ENCODE data around the gene ARPC4.
"Not testable (repeated sequence)": the region's sequence is repeated elsewhere in the genome, so short reads cannot be mapped to it uniquely, and the experiment has no call there.

ARPC4 gene

GRCh38 chr3:9825451-9826040 is 32.7 kb downstream of the ARPC4 start:
- DNase-seq: no peak

GRCh38 chr3:9826815-9827573 is 34.1 kb downstream of the ARPC4 start:
- DNase-seq: no peak

GRCh38 chr3:9828801-9829755 is 36.2 kb downstream of the ARPC4 start:
- DNase-seq: no peak

- DNase-seq: no peak
Observed at GRCh38 chr3:9831253-9831652, 38.4 kb downstream of the ARPC4 start.

GRCh38 chr3:9833078-9833477 is 40.2 kb downstream of the ARPC4 start:
- no peak for DNase-seq

- no peak for DNase-seq
Observed at GRCh38 chr3:9834520-9835380, 41.9 kb downstream of the ARPC4 start.

- DNase-seq: no peak
Observed at GRCh38 chr3:9837701-9838582, 45.1 kb downstream of the ARPC4 start.

GRCh38 chr3:9838856-9839255 is 46.0 kb downstream of the ARPC4 start:
- no peak for DNase-seq

GRCh38 chr3:9841015-9841414 is 48.1 kb downstream of the ARPC4 start:
- no peak for DNase-seq

- DNase-seq: peak; percentile 74
Observed at GRCh38 chr3:9843715-9844438, 51.0 kb downstream of the ARPC4 start, which contains the start of gene RPUSD3. Gene RPUSD3, minus strand, starts transcription at chr3:9844008. Its CDS starts 18 bp downstream, at chr3:9843990.

GRCh38 chr3:9846231-9846630 is 53.3 kb downstream of the ARPC4 start:
- no peak for DNase-seq

GRCh38 chr3:9846931-9847488 is 54.1 kb downstream of the ARPC4 start:
- DNase-seq: no peak

- DNase-seq: not testable (repeated sequence)
Observed at GRCh38 chr3:9847870-9848269, 55.0 kb downstream of the ARPC4 start.

GRCh38 chr3:9848860-9849259 is 56.0 kb downstream of the ARPC4 start:
- not testable (repeated sequence) for DNase-seq

- not testable (repeated sequence) for DNase-seq
Observed at GRCh38 chr3:9851383-9851782, 58.5 kb downstream of the ARPC4 start.

- DNase-seq: not testable (repeated sequence)
Observed at GRCh38 chr3:9851926-9852325, 59.0 kb downstream of the ARPC4 start.

- no peak for DNase-seq
Observed at GRCh38 chr3:9852528-9852927, 59.6 kb downstream of the ARPC4 start.

GRCh38 chr3:9854291-9854940 is 61.5 kb downstream of the ARPC4 start:
- DNase-seq: not testable (repeated sequence)

GRCh38 chr3:9855594-9855993 is 62.7 kb downstream of the ARPC4 start:
- no peak for DNase-seq
